ENCODE results near the gene PPARG. TPM values are rescaled to one million over a fixed set of nuclear protein-coding genes. Genes with fewer than 3 reads are reported as not detected.

PPARG gene
- total and polyA plus RNA-seq, 2 experiments from 2014 or later: 0.15 to 0.42 TPM

- no peaks in the 10 kb centered on the region for H3K27me3 ChIP-seq (ENCODE audit: insufficient read depth)
- no peak for ATAC-seq
Observed at GRCh38 chr3:12447075-12447474, 158.2 kb downstream of the PPARG start.

More at GRCh38 chr3:12447075-12447474, 158.2 kb downstream of the PPARG start:
- H3K4me1 Mint-ChIP-seq: peaks cover 15% of the 10 kb centered on the region
- no peak for DNase-seq (ENCODE audit: low spot score)
- Histone ChIP-seq H3K27ac (ENCODE audit: low read depth) (no peak overlapping the region), H3K4me1 (ENCODE audit: insufficient read depth) (peaks cover 11% of the 10 kb centered on the region), H3K79me2 (replicated peaks; ENCODE audit: insufficient read depth) (no peaks in the 10 kb centered on the region), H3K9me2 (ENCODE audit: insufficient read depth) (0 out of 2 replicates have a peak, but pooled peaks cover 4% of the 10 kb centered on the region), H4K20me1 (replicated peaks; ENCODE audit: insufficient read depth) (no peaks in the 10 kb centered on the region), H3K4me3 (no peak overlapping the region), H3F3A (replicated peaks; ENCODE audit: low read depth) (no peaks in the 10 kb centered on the region; the same call in 1 of the 2 replicates), H2AFZ (no peak overlapping the region), H3K36me3 (ENCODE audit: insufficient read depth) (no peaks in the 10 kb centered on the region), H3K4me2 (no peak overlapping the region)
- no peaks in the 10 kb centered on the region for H3K9me3 Mint-ChIP-seq
- no peak overlapping the region for H3K4me3 Mint-ChIP-seq
- H3K27ac Mint-ChIP-seq: no peak overlapping the region
- TF ChIP-seq ETS1 (IDR thresholded peaks at IDR 0.05) (no peak), NANOG (IDR thresholded peaks at IDR 0.05; ENCODE audit: borderline replicate concordance) (no peak), ZNF331 (CRISPR knock-in tag; IDR thresholded peaks at IDR 0.05; ENCODE audit: low read depth) (no peak), JUNB (IDR thresholded peaks at IDR 0.05; ENCODE audit: unreplicated experiment) (no peak), EZH2 (IDR thresholded peaks at IDR 0.05; ENCODE audit: low read depth, unreplicated experiment) (no peak), REST (IDR thresholded peaks at IDR 0.05; ENCODE audit: unreplicated experiment) (no peak), POLR2AphosphoS5 (IDR thresholded peaks at IDR 0.05; ENCODE audit: low read depth) (no peak), STAT1 (IDR thresholded peaks at IDR 0.05; ENCODE audit: unreplicated experiment) (no peak)
- H3K36me3 Mint-ChIP-seq (ENCODE audit: low read depth): no peaks in the 10 kb centered on the region
- peaks cover 8% of the 10 kb centered on the region for H3K27me3 Mint-ChIP-seq (ENCODE audit: insufficient read depth, low read depth, poor library complexity)
